Measurements from ENCODE around the gene FAM20C. TPM values are rescaled to one million over a fixed set of nuclear protein-coding genes. Genes with fewer than 3 reads are reported as not detected.

FAM20C gene
- total and polyA plus RNA-seq, 10 of the 15 experiments (the other 5 are each of a cell fraction or from before 2014, with no cell fraction given): 0.44 TPM; not detected in 9

GRCh38 chr7:262251-262572, 69.8 kb downstream of the FAM20C start (continued):
- TF ChIP-seq USF1 (IDR thresholded peaks at IDR 0.05; ENCODE audit: borderline replicate concordance, extremely low read length, insufficient read depth, low read depth, low read length): no peak
- TF ChIP-seq SKIL (IDR thresholded peaks at IDR 0.05; ENCODE audit: low read depth, poor library complexity, severe bottlenecking): no peak
- TF ChIP-seq DPF2 (IDR thresholded peaks at IDR 0.05): no peak
- TF ChIP-seq NR2C1 (IDR thresholded peaks at IDR 0.05): no peak
- TF ChIP-seq CREB1 (IDR thresholded peaks at IDR 0.05; ENCODE audit: low read depth): no peak
- no peak for TF ChIP-seq E4F1 (IDR thresholded peaks at IDR 0.05; ENCODE audit: borderline replicate concordance, partially characterized antibody)
